H1 (cell line): Measurements from ENCODE around the gene TTC21A. TPM values are rescaled to one million over a fixed set of nuclear protein-coding genes. Genes with fewer than 3 reads are reported as not detected.

Experiments
- CBX8 ChIP-seq: fragments of 300-800, 300-1000 bp; sonication (generic); IDR thresholded peaks from 2 replicates; pipeline ENCODE4 v1.7.1; 2016; ENCODE audit warnings: low read depth, low read length, borderline replicate concordance
- SIN3A ChIP-seq, 2 experiments: IDR thresholded peaks in 1 of 2; conservative IDR thresholded peaks in 1 of 2; 2 replicates each; pipeline ENCODE4 v1.6.1; 2011 to 2012; ENCODE audit warnings: low read length in 2 of 2, improper control_type of control experiment in 1 of 2, low read depth in 1 of 2, mild to moderate bottlenecking in 1 of 2
- SP1 ChIP-seq: IDR thresholded peaks from 2 replicates; pipeline ENCODE4 v1.6.1; 2011; ENCODE audit warnings: low read depth, low read length
- TAF1 ChIP-seq: IDR thresholded peaks from 2 replicates; pipeline ENCODE4 v1.6.1; 2011; ENCODE audit warnings: mild to moderate bottlenecking, low read depth, low read length
- polyA plus RNA-seq, 7 experiments: library from polyadenylated mRNA; depleted of rRNA in 3 of 7; stranded (reverse) in 5 of 7; unstranded in 2 of 7; fragments of >200 nt in 5 of 7; fragments of 200-250 nt in 2 of 7; gene quantifications; 1 replicate in 5 of 7; 2 replicates in 1 of 7; 4 replicates in 1 of 7; pipeline versions ENCODE4 v1.2.1 to v1.2.3, GENCODE V29; 2011 to 2013; ENCODE audit warnings: missing spikeins in 2 of 7, mixed read lengths in 2 of 7
- total RNA-seq: library from RNA; stranded (reverse); fragmentation: NEBNext Ultra II Directional; extraction: Animal tissue kit (Norgen Biotek cat#: 25700); gene quantifications from 2 replicates; pipeline ENCODE4 v1.2.1, GENCODE V29; 2021

The TTC21A gene
- total and polyA plus RNA-seq, 2 of the 8 experiments (the other 6 are each of a cell fraction or from before 2014, with no cell fraction given): 2.3 to 2.8 TPM

- TF ChIP-seq SP1 (no peak), TAF1 (no peak), SIN3A (conservative IDR thresholded peaks at IDR 0.05 in 1 of 2, IDR thresholded peaks at IDR 0.05 in 1 of 2; ENCODE audit: low read depth in 1 of 2, low read length in 2 of 2) (no peak), CBX8 (no peak)
These were observed 41.6 kb downstream of the TTC21A start (continued) for GRCh38 chr3:39149059-39149455.
